ENCODE data around the gene ROCK2.

GRCh38 chr2:11329776-11330175 is 14.7 kb downstream of the ROCK2 start:
- TF ChIP-seq, protein P1, sequence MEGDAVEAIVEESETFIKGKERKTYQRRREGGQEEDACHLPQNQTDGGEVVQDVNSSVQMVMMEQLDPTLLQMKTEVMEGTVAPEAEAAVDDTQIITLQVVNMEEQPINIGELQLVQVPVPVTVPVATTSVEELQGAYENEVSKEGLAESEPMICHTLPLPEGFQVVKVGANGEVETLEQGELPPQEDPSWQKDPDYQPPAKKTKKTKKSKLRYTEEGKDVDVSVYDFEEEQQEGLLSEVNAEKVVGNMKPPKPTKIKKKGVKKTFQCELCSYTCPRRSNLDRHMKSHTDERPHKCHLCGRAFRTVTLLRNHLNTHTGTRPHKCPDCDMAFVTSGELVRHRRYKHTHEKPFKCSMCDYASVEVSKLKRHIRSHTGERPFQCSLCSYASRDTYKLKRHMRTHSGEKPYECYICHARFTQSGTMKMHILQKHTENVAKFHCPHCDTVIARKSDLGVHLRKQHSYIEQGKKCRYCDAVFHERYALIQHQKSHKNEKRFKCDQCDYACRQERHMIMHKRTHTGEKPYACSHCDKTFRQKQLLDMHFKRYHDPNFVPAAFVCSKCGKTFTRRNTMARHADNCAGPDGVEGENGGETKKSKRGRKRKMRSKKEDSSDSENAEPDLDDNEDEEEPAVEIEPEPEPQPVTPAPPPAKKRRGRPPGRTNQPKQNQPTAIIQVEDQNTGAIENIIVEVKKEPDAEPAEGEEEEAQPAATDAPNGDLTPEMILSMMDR (IDR thresholded peaks at IDR 0.05) = no peak
- TF ChIP-seq POLR2AphosphoS5 (IDR thresholded peaks at IDR 0.05) = no peak

Data from sigmoid colon (tissue), 4 donors.